SK-MEL-5 (cell line): ENCODE data around the gene PHLPP1. TPM values are rescaled to one million over a fixed set of nuclear protein-coding genes. Genes with fewer than 3 reads are reported as not detected.
"Not testable (repeated sequence)": the region's sequence is repeated elsewhere in the genome, so short reads cannot be mapped to it uniquely, and the experiment has no call there.

ENCODE experiments used
- DNase-seq: peaks from one replicate; pipeline ENCODE4 v3.0.0-alpha.2; 2016; ENCODE audit warnings: low read depth, low spot score
- in situ Hi-C: cut with HindIII; loops from 2 replicates; pipeline ENCODE4 v1.10.0; 2016; ENCODE audit warnings: low sequenced_read_pairs, high pct_unique_total_duplicates, low pct_unique_long_range_greater_than_20kb
- total RNA-seq: library from RNA; depleted of rRNA; stranded (reverse); fragments of >200 nt; shearing (Covaris generic); gene quantifications from 2 replicates; pipeline ENCODE4 v1.2.3, GENCODE V29; 2014

The PHLPP1 gene
- total RNA-seq, 1 experiment from 2014 or later = 15.8 TPM

DNA sequence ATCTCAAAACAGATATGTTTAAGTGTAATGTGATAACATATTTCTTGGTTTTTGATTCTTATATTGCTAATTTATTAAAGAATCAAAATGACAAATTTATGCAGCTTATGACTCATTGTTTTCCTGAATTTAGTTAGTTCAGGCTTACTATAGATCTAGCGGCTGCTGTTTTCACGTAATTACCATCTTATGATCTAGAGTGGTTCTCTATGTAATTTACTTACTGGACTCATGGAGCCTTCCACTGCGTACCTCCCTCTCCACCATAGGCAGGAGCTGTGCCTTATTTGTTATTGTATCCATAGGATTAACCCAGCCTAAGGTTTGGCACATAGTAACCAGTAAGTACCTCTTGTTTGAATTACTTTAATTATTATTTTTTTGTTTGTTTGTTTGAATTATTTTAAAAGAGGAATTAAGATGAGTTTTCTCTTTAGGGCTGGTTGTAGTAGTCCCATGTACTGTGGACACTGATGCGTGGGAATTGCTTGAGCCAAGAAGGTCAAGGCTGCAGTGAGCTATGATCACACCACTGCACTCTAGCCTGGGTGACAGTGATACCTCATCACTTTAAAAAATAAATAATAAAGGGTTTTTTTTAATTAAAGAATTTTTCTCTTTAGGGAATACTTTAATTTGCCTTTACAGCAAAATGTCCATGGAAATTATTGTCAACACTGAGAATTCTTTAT, 165.5 kb downstream of the PHLPP1 start:
- DNase-seq = no peak
- in situ Hi-C loops = no loop called here

DNA sequence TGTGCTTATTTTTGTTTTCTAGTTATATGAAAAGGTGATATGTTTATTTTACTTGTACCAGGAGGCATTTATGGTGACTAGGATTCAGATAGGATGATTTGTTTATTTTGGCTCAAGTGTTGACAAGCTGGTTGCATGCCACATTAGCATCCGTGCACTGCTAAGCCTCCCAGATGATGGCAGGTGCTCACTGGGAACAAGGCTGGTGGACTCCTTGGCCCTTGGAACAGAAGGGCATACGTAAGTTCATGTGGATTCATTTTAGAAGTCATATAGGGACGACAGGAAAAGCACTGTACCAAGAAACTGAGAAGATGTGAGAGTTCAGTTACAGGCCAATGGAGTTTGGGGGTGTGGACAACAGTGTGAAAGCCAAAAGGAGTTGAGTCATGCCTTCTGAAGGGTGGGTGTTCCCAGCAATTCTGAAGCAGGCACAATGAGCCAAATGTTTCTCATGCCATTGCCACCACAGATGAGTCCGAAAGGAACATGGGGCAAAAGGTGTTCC, 166.2 kb downstream of the PHLPP1 start:
- in situ Hi-C loops = no loop called here
- DNase-seq = no peak

DNA sequence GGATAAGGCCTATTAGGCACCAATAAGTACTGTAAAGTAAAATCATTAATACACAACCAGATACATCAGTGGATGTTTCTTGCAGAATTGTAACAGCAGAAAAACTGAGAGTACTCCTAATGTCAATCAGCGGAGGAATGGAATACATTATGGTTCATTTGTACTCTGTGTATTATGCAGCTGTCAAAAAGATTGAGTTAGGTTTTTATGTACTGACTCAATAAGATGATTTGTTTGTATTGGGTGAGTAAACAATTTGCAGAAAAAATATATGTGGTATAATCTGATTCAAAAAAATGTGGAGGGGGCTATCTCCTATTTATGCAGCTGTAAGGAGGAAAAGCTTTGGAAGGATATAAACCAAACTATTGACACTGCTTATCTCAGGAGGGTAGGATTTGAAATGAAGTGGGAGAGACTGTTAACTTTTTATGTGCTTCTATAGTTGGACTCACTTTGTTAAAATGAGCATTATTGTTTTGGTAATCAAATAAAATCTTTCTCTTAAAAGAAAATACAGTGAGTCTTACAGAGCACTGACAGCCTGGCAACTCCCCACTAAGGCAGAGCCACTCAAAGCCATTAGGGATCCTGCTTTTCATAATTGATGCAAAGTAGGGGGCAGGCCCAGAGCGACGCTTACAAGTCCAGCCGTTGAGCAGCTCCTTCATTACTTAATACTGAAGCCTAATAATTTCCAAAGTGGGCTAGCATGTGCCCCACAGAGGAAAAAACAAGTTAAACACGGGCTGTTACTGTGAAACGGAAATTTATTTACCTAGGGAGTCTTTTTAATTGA, 168.8 kb downstream of the PHLPP1 start:
- in situ Hi-C loops = no loop called here
- no peak for DNase-seq

DNA sequence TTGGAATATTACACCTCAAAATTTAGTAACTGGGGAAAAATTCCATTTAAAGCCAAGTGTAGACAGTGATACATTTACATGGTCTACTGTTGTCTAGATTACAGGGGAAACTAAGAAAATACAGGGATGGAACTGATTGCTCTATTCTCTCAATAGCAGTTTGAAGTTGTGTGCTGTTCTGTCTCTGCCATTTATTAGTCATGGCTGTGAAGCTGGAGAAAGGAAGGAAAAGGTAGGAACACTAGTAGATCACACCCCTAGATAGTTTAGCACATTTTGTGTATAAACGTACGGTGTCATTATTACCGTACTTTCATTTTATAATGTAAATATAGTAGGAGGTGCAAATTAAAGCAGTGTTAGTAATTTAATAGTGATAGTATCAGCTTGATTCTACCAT, 170.5 kb downstream of the PHLPP1 start:
- in situ Hi-C loops = no loop called here
- no peak for DNase-seq

DNA sequence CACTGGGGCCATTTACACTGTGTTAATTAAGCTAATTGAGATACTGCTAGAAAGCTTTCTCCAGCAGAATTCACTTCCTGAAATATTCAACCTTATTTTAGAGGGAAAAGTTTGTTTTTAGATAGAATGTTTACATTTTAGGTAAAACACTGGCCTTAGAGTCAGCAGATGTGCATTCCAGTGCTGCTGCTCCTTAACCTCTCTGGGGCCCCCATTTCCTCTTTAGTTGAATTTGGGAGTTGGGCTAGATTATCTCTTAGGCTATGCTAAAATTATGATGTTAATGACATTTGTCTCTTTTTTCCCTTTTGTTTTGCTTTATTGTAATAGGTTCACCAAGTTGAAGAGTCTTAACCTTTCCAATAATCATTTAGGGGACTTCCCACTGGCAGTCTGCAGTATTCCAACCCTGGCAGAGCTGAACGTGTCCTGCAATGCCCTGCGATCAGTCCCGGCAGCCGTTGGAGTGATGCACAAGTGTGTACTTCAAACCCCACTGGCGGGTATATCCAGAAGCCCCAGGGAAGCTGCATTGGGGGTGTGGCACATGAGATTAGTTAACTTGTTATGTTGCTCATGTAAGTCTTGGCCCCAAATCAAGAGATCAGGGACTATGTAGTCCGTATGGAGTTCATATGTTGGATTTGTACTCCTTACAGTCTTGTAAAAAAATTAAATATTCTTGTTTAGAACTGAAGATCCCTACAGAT, 179.5 kb downstream of the PHLPP1 start:
- DNase-seq = no peak
- in situ Hi-C loops = no loop called here

DNA sequence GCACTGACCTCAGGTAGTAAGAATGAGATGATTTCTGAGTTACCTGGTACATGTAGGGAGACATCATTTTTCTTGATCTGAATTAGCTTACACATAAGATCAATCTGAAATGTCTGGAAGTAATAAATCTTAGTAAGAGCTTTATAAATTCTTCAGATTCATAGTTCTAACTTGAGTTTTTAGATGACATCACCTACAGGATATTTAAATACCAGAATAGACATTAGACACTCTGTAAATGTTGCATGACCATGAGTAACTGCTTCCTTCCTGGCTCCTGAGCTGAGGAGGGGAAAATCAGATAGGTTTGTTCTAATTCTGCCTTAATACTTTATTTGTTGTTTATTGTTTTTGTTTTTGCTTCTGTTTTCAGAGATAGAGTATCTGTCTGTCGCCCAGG, 181.8 kb downstream of the PHLPP1 start:
- in situ Hi-C loops = no loop called here
- DNase-seq = no peak

DNA sequence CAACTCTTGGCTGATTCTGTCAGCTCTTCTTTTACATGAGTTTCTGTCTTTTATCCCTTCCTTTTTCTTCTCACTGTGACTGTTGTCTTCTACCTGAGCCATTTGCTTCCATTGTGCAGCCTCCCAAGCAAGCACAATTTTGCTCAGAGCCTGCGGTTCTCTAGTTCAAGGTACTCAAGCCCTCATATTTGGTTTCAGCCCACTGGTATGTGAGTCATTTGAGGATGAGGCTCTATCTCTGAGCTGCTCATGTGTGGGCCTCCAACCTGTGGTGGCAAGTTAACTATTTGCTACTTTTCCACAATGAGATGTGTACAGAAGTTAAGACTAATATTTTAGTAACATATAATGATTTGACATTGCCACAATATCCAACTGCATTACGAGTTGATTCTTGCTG, 183.0 kb downstream of the PHLPP1 start:
- DNase-seq = no peak
- in situ Hi-C loops = no loop called here

DNA sequence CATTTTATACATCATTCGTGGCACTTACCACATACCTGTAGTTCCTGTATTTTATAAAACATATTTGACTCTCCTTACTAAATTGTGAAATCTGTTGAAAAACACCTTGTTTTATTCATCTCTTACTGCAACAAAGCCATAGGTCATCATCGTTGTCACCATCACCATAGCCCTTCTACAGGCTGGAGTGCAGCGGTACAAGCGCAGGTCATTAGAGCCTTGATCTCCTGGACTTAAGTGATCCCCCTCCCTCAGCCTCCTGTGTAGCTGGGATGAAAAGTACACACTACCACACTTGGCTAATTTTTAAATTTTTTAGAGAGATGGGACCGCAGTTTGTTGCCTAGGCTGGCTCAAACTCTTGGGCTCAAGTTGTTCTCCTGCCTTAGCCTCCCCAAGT, 184.2 kb downstream of the PHLPP1 start:
- no peak for DNase-seq
- in situ Hi-C loops = no loop called here

DNA sequence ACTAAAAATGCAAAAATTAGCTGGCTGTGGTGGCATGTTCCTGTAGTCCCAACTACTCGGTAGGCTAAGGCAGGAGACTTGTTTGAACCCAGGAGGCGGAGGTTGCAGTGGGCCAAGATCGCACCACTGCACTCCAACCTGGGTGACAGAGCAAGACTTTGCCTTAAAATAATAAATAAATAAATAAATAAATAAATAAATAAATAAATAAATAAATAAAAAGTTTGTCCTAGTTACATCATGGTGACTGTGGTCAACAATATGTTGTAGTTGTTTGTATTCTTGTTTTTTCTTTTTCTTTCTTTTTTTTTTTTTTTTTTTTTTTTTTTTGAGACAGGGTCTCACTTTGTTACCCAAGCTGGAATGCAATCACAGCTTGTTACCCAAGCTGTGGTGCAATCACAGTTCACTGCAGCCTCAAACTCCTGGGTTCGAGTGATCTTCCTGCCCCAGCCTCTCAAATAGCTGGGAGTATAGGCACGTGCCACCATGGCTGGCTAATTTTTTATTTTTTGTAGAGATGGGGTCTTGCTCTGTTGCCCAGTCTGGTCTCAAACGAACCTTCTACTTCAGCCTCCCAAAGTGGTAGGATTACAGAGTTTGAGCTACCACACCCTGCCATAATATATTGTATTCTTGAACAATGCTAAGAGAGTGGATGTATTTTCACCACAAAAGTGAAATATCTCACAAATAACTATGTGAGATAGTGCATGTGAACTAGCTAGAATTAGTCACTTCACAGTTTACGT, 185.0 kb downstream of the PHLPP1 start:
- in situ Hi-C loops = no loop called here
- no peak for DNase-seq

DNA sequence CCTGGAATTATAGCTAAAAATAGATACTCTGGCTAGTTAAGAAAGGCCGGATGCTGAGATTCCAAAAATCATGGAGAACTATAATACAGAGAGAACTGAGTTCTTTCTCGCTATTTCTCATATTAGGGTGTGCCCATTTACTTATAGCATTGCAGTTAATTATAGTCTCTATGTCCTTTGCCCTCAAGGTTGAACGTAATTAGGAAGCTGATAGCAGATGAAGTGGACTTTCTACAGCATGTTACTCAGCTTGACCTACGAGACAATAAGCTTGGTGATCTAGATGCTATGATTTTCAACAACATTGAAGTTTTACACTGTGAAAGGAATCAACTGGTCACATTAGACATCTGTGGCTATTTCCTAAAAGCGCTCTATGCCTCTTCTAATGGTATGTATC, 187.4 kb downstream of the PHLPP1 start:
- no peak for DNase-seq
- in situ Hi-C loops = no loop called here

DNA sequence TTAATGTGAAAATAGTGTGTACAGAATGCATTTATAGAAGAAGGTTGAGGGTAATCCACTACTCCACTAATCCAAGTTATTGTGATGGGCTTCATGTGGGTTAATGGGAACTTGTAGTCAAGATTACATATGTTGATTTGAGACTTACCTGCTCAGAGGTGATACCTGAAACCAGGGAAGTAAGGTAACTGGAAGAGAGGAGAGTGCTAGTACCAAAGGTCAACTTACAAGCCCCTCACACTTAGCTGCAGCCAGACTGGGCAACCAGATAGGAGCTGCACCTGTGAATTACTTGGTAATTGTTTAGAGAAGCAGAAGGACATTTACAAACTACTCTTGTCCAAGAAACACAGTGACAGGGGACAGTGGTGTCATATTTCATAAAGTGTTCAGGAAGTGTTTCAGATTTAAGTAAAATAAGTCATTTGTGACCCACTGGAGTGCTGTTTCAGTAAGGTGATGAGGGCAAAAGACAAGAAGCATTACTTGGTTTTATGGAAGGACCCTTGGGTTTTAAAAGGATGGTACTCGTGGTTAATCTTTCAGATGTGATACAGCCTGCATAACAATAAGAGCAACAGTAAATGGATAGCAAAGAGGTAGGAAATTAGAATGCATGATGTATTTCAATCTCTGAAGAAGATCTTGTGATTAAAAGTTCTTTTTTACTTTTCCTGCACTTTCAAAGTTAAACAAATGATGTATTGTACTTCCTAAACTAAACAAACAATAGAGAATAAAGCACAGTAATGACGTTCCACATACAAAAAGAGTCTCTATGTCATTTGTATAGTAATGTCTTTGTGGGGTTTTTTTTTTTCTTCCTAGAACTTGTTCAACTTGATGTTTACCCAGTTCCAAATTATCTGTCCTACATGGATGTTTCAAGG, 189.3 kb downstream of the PHLPP1 start:
- peak; percentile 95 for DNase-seq
- in situ Hi-C loops = no loop called here

DNA sequence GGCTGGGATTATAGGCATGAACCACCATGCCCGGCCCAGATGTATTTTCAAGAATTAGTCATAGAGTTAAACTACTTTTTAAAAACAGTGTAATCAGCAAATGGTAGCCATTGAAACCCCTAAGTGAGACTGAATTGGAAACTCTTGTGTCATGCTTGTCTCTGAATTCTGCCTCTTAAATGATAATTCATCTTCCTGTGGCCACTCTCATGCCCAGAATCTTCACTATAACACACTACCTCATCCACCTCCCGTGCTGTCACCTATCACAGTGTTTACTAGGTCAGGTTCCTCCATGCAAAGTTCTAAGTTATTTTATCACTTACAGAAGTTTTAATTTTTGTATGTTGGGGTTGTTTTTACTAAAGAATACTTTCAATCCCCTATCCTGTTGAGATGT, 197.5 kb downstream of the PHLPP1 start:
- in situ Hi-C loops = no loop called here
- DNase-seq = no peak

DNA sequence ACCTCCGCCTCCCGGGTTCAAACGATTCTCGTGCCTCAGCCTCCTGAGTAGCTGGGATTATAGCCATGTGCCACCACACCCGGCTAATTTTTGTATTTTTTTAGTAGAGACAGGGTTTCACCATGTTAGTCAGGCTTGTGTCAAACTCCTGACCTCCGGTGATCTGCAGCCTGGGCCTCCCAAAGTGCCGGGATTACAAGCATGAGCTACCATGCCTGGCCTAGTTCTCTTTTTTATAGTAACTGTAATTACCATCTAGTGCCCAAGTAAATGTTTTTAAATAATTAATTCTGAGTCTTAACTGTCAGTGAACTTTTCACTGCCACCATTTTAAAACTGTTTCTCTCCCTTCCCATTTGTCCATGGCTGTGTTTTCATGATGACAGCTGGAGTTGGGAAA, 198.5 kb downstream of the PHLPP1 start:
- DNase-seq, in situ Hi-C loops: not testable (repeated sequence)

DNA sequence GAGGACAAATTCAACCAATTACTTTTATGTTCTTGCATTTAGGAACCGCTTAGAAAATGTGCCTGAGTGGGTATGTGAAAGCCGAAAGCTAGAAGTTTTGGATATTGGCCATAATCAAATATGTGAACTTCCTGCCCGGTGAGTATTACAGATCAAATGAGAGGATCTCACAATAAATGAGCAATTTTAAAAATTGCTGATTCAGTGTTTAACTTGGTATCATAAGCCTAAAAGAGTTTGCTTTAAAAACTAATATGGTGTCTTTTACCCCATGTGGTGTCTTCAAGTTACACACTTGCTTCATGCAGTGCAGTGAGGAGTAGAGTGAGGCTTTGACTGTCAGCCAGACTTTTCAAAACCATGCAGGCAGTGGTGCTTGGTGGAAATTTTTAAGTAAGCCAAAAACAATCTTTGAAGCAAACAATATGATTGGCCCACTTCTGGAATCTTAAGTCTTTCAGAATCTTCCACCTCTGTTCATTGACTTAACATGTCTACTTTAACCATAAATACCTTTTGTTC, 199.6 kb downstream of the PHLPP1 start:
- in situ Hi-C loops = no loop called here
- no peak for DNase-seq

DNA sequence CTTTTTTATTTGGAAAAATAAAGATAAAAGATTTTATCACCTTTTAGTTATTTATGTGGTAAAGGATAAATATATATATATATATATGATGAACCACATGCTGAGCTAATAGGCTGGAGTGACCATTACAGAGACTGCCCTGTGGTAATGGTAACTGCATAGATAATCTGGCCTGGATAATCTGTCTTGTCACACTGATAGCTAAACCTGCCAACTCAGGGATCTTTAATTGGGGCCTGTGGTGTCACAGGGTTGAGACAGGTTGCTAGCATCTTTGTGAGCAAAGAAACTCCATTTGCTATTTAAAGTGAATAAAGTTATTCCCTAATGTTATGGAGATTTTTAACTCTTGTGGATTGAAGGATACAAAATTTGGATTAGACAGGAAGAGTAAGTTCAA, 203.0 kb downstream of the PHLPP1 start:
- DNase-seq = no peak
- in situ Hi-C loops = no loop called here

DNA sequence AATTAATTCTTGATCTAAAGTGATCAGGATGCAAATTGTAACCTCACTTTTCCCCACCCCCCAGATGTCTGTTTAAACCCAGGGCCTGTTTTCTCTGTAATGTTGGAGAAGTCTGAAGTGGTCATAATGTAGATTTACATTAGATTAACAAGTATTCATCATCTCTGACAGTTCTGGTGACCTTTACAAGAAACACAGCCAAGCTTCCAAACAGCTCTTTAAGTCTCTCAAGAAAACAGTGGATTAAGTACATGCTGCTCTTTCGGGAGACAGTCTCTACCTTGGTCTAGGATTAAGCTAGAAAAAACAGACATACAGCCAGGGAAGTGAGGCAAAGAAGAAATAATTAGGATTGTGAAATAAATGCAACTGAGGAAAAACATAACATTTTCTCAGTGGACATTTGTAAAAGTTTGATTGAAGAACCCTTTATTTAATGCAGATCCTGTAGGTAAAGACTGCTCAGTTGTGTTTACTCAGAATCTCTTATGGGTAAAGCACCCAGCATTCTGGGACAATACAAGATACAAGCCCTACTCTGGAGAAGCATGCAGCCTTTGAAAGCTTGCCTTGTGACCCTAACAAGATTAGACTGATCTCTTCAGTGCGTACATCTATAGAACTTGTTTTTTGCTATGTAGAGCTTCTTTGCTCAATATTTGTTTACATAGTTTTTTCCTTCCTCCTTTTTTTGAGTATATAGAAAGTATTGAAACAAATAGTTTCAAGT, 203.9 kb downstream of the PHLPP1 start:
- DNase-seq = no peak
- in situ Hi-C loops = no loop called here
